ENCODE measurements around the gene PTPN11. TPM values are rescaled to one million over a fixed set of nuclear protein-coding genes. Genes with fewer than 3 reads are reported as not detected.
"Not testable (repeated sequence)": the region's sequence is repeated elsewhere in the genome, so short reads cannot be mapped to it uniquely, and the experiment has no call there.

Gene PTPN11
- total RNA-seq, 1 experiment from 2014 or later = 121 TPM

- Histone ChIP-seq H3K36me3 (ENCODE audit: low read depth, low read length) (no peaks in the 10 kb centered on the region; the same call in 1 of the 2 replicates), H3K4me1 (ENCODE audit: insufficient read depth, low read length) (no peaks in the 10 kb centered on the region), H3K9me2 (replicated peaks; ENCODE audit: low read length) (no peaks in the 10 kb centered on the region), H3K4me3 (ENCODE audit: low read length) (no peak overlapping the region), H3K9me3 (ENCODE audit: low read length) (no peaks in the 10 kb centered on the region), H3F3A (ENCODE audit: low read length, unreplicated experiment) (no peaks in the 10 kb centered on the region), H3K4me2 (ENCODE audit: low read length) (no peak overlapping the region), H4K20me1 (ENCODE audit: low read length) (peaks cover 34% of the 10 kb centered on the region), H3K9ac (ENCODE audit: low read length) (no peak overlapping the region), H3K79me2 (ENCODE audit: low read length) (peaks cover 97% of the 10 kb centered on the region), H2AFZ (ENCODE audit: low read length) (no peak overlapping the region), H3K27ac (ENCODE audit: low read length) (no peak overlapping the region), H3K27me3 (ENCODE audit: low read length) (no peaks in the 10 kb centered on the region)
- no TSS peak for BruUV-seq (replicated peaks)
- ChIA-PET POLR2A (ENCODE audit: unreplicated experiment) (no interaction called here), CTCF (no interaction called here)
- TF ChIP-seq EZH2phosphoT487 (IDR thresholded peaks at IDR 0.05; ENCODE audit: borderline replicate concordance, low read length) = no peak
- no peak for TF ChIP-seq EZH2 (IDR thresholded peaks at IDR 0.05; ENCODE audit: low read length, unreplicated experiment)
- TF ChIP-seq CTCF (conservative IDR thresholded peaks at IDR 0.05; ENCODE audit: low read depth, low read length) = no peak
- DNase-seq (no peak), ATAC-seq (no peak)
- intact Hi-C loops (cut with micrococcal nuclease) = no loop called here
Measured at GRCh38 chr12:112433551-112433950, 14.8 kb downstream of the PTPN11 start.

- ATAC-seq; H3K36me3 ChIP-seq (ENCODE audit: low read depth, low read length); H3K4me1 ChIP-seq (ENCODE audit: insufficient read depth, low read length); H3K9ac ChIP-seq (ENCODE audit: low read length); BruUV-seq (replicated peaks); H3K9me3 ChIP-seq (ENCODE audit: low read length); H3K4me3 ChIP-seq (ENCODE audit: low read length); CTCF ChIA-PET; H3K27ac ChIP-seq (ENCODE audit: low read length); intact Hi-C loops (cut with micrococcal nuclease); H3K9me2 ChIP-seq (replicated peaks; ENCODE audit: low read length); H3F3A ChIP-seq (ENCODE audit: low read length, unreplicated experiment); H2AFZ ChIP-seq (ENCODE audit: low read length); DNase-seq; H3K27me3 ChIP-seq (ENCODE audit: low read length); H3K4me2 ChIP-seq (ENCODE audit: low read length): not testable (repeated sequence)
- Histone ChIP-seq H3K79me2 (ENCODE audit: low read length) (peaks cover 91% of the 10 kb centered on the region), H4K20me1 (ENCODE audit: low read length) (peaks cover 24% of the 10 kb centered on the region; the same call in 1 of the 2 replicates)
- POLR2A ChIA-PET (ENCODE audit: unreplicated experiment) = interaction anchor here (0.6 kb wide), 1 partner anchor 101 kb away, joined by 3 read pairs; no protein-coding TSS in a partner anchor
Measured at GRCh38 chr12:112438645-112439044, 19.9 kb downstream of the PTPN11 start.

GRCh38 chr12:112439769-112440168 is 21.0 kb downstream of the PTPN11 start:
- ATAC-seq = no peak
- Histone ChIP-seq H3K9me3 (ENCODE audit: low read length) (no peaks in the 10 kb centered on the region), H2AFZ (ENCODE audit: low read length) (no peak overlapping the region), H3K79me2 (ENCODE audit: low read length) (peaks cover 89% of the 10 kb centered on the region), H3K4me1 (ENCODE audit: insufficient read depth, low read length) (no peaks in the 10 kb centered on the region), H3K27ac (ENCODE audit: low read length) (no peak overlapping the region), H3K9ac (ENCODE audit: low read length) (no peak overlapping the region), H3K36me3 (ENCODE audit: low read depth, low read length) (peaks cover 6% of the 10 kb centered on the region), H3F3A (ENCODE audit: low read length, unreplicated experiment) (no peaks in the 10 kb centered on the region), H3K4me2 (ENCODE audit: low read length) (no peak overlapping the region), H3K9me2 (replicated peaks; ENCODE audit: low read length) (no peaks in the 10 kb centered on the region), H4K20me1 (ENCODE audit: low read length) (peaks cover 22% of the 10 kb centered on the region; the same call in 1 of the 2 replicates), H3K27me3 (ENCODE audit: low read length) (no peaks in the 10 kb centered on the region), H3K4me3 (ENCODE audit: low read length) (no peak overlapping the region)
- BruUV-seq (replicated peaks) = no TSS peak
- no peak for TF ChIP-seq CTCF (conservative IDR thresholded peaks at IDR 0.05; ENCODE audit: low read depth, low read length)
- no peak for TF ChIP-seq EZH2phosphoT487 (IDR thresholded peaks at IDR 0.05; ENCODE audit: borderline replicate concordance, low read length)
- TF ChIP-seq EZH2 (IDR thresholded peaks at IDR 0.05; ENCODE audit: low read length, unreplicated experiment) = no peak
- CTCF ChIA-PET = no interaction called here
- POLR2A ChIA-PET (ENCODE audit: unreplicated experiment) = interaction anchor here (0.7 kb wide), 1 partner anchor 369 kb away, joined by 29 read pairs; no protein-coding TSS in a partner anchor
- no peak for DNase-seq
- intact Hi-C loops (cut with micrococcal nuclease) = no loop called here

- peaks cover 19% of the 10 kb centered on the region; the same call in 1 of the 2 replicates for H4K20me1 ChIP-seq (ENCODE audit: low read length)
- intact Hi-C loops (cut with micrococcal nuclease) = not testable (repeated sequence)
Measured at GRCh38 chr12:112440653-112441052, 21.9 kb downstream of the PTPN11 start.

More at GRCh38 chr12:112440653-112441052, 21.9 kb downstream of the PTPN11 start:
- H3K4me3 ChIP-seq (ENCODE audit: low read length); H3K27ac ChIP-seq (ENCODE audit: low read length); POLR2A ChIA-PET (ENCODE audit: unreplicated experiment); H3K9ac ChIP-seq (ENCODE audit: low read length); H3K27me3 ChIP-seq (ENCODE audit: low read length); H3K4me1 ChIP-seq (ENCODE audit: insufficient read depth, low read length); H3F3A ChIP-seq (ENCODE audit: low read length, unreplicated experiment); CTCF ChIA-PET; H3K4me2 ChIP-seq (ENCODE audit: low read length); H3K9me3 ChIP-seq (ENCODE audit: low read length); H3K9me2 ChIP-seq (replicated peaks; ENCODE audit: low read length); BruUV-seq (replicated peaks); H2AFZ ChIP-seq (ENCODE audit: low read length); H3K36me3 ChIP-seq (ENCODE audit: low read depth, low read length): not testable (repeated sequence)
- H3K79me2 ChIP-seq (ENCODE audit: low read length) = peaks cover 81% of the 10 kb centered on the region
- DNase-seq = peak; percentile 15
- ATAC-seq = peak; percentile 38; the same call in 1 of the 2 replicates

Data from PC-3 (cell line).